ENCODE measurements around the gene LONRF3. TPM values are rescaled to one million over a fixed set of nuclear protein-coding genes. Genes with fewer than 3 reads are reported as not detected.
A peak's percentile ranks its signal among the peaks of the same experiment; 100 is the strongest.
"Not testable (repeated sequence)": the region's sequence is repeated elsewhere in the genome, so short reads cannot be mapped to it uniquely, and the experiment has no call there.

The LONRF3 gene
- total RNA-seq, 4 donors from 2014 or later: 14.3 to 19.9 (median 17.5) TPM

GRCh38 chrX:119013164-119013563, 38.7 kb downstream of the LONRF3 start:
- peaks cover 0 to 9% (median 4%) of the 10 kb centered on the region in 4 donors for H3K4me1 ChIP-seq
- H3K27me3 ChIP-seq: no peaks in the 10 kb centered on the region
- WGBS: 76% methylated on average over 3 of the region's 3 CpGs
- TF ChIP-seq POLR2A (IDR thresholded peaks at IDR 0.05; ENCODE audit: low read depth): no peak
- H3K4me3 ChIP-seq: no peak overlapping the region
- intact Hi-C loops (cut with DNase I): no loop called here
- no peak overlapping the region for H3K27ac ChIP-seq (replicated peaks in 1 of 4)
- peaks cover 0 to 55% (median 36%) of the 10 kb centered on the region in 4 donors for H3K36me3 ChIP-seq
- H3K9me3 ChIP-seq: no peaks in the 10 kb centered on the region
- no peak for DNase-seq (ENCODE audit: extremely low spot score)

- H3K27me3 ChIP-seq: no peaks in the 10 kb centered on the region
- H3K4me1 ChIP-seq: peaks cover 0 to 9% (median 4%) of the 10 kb centered on the region in 4 donors
- TF ChIP-seq EP300 (IDR thresholded peaks at IDR 0.05) (no peak), CTCF (IDR thresholded peaks at IDR 0.05) (no peak), POLR2A (IDR thresholded peaks at IDR 0.05; ENCODE audit: low read depth) (no peak), POLR2AphosphoS5 (IDR thresholded peaks at IDR 0.05) (peak in 1 of 2 donors; percentile 33)
- H3K27ac ChIP-seq (replicated peaks in 1 of 4): no peak overlapping the region
- H3K36me3 ChIP-seq: peaks cover 0 to 41% (median 30%) of the 10 kb centered on the region in 4 donors
- no peak overlapping the region for H3K4me3 ChIP-seq
- intact Hi-C loops (cut with DNase I): no loop called here
- 54% methylated on average over 7 of the region's 7 CpGs for WGBS
- no peaks in the 10 kb centered on the region for H3K9me3 ChIP-seq
- DNase-seq (ENCODE audit: extremely low spot score): no peak
These were observed 41.2 kb downstream of the LONRF3 start for GRCh38 chrX:119015407-119016237.

- Histone ChIP-seq H3K4me1 (peaks cover 0 to 9% (median 4%) of the 10 kb centered on the region in 4 donors), H3K27ac (replicated peaks in 1 of 4) (no peak overlapping the region), H3K9me3 (no peaks in the 10 kb centered on the region), H3K4me3 (no peak overlapping the region), H3K27me3 (no peaks in the 10 kb centered on the region), H3K36me3 (peaks cover 0 to 39% (median 26%) of the 10 kb centered on the region in 4 donors)
- DNase-seq (ENCODE audit: extremely low spot score): no peak
- intact Hi-C loops (cut with DNase I): no loop called here
- 37% methylated on average over 1 of the region's 1 CpG for WGBS
- TF ChIP-seq POLR2AphosphoS5 (IDR thresholded peaks at IDR 0.05) (no peak), EP300 (IDR thresholded peaks at IDR 0.05) (no peak)
These were observed 42.7 kb downstream of the LONRF3 start for GRCh38 chrX:119017077-119017476.

- H3K9me3 ChIP-seq: no peaks in the 10 kb centered on the region
- intact Hi-C loops (cut with DNase I): no loop called here
- H3K4me3 ChIP-seq: no peak overlapping the region
- 87% methylated on average over 5 of the region's 5 CpGs for WGBS
- no peak for DNase-seq (ENCODE audit: extremely low spot score)
- no peaks in the 10 kb centered on the region for H3K27me3 ChIP-seq
- H3K27ac ChIP-seq (replicated peaks in 1 of 4): no peak overlapping the region
- H3K36me3 ChIP-seq: peaks cover 0 to 4% (median 1%) of the 10 kb centered on the region in 4 donors
- TF ChIP-seq POLR2AphosphoS5 (IDR thresholded peaks at IDR 0.05) (no peak), EP300 (IDR thresholded peaks at IDR 0.05) (no peak), POLR2A (IDR thresholded peaks at IDR 0.05; ENCODE audit: low read depth) (no peak), CTCF (IDR thresholded peaks at IDR 0.05) (no peak)
- H3K4me1 ChIP-seq: no peaks in the 10 kb centered on the region
These were observed 51.5 kb downstream of the LONRF3 start for GRCh38 chrX:119025900-119026299.

GRCh38 chrX:119026344-119026743, 51.9 kb downstream of the LONRF3 start:
- H3K36me3 ChIP-seq; H3K9me3 ChIP-seq; H3K27ac ChIP-seq (replicated peaks in 1 of 4); H3K4me3 ChIP-seq; H3K27me3 ChIP-seq; DNase-seq (ENCODE audit: extremely low spot score); H3K4me1 ChIP-seq; intact Hi-C loops (cut with DNase I): not testable (repeated sequence)
- 88% methylated on average over 2 of the region's 2 CpGs for WGBS

GRCh38 chrX:119027960-119028732, 53.7 kb downstream of the LONRF3 start:
- DNase-seq (ENCODE audit: extremely low spot score); H3K9me3 ChIP-seq; H3K27ac ChIP-seq (replicated peaks in 1 of 4); H3K27me3 ChIP-seq; H3K36me3 ChIP-seq; H3K4me1 ChIP-seq; intact Hi-C loops (cut with DNase I); H3K4me3 ChIP-seq: not testable (repeated sequence)
- WGBS: 96% methylated on average over 26 of the region's 28 CpGs
